Activated T-helper 1 cell treated with anti-CD3 and anti-CD28 coated beads, Interleukin-12 subunit alpha, Interleukin-12 subunit beta, Interleukin-2, Interleukin-4 antibody, amounts not matched to agents 30 ng/mL and 10 ng/mL and 1 ng/mL, durations not matched to agents 14 hours and 24 hours and 36 hours (primary cell): ENCODE measurements around the gene GYPA. TPM values are rescaled to one million over a fixed set of nuclear protein-coding genes. Genes with fewer than 3 reads are reported as not detected.
"Not testable (repeated sequence)": the region's sequence is repeated elsewhere in the genome, so short reads cannot be mapped to it uniquely, and the experiment has no call there.

Experiments used
- DNase-seq: peaks from one replicate; pipeline ENCODE4 v3.0.0; 2021; ENCODE audit warnings: low spot score
- H3K27ac Mint-ChIP-seq: one replicate; pipeline ENCODE4 v1.8.0; 2021; ENCODE audit warnings: mild to moderate bottlenecking, mixed read lengths
- H3K27me3 Mint-ChIP-seq: one replicate; pipeline ENCODE4 v1.8.0; 2022; ENCODE audit warnings: mild to moderate bottlenecking, moderate library complexity, mixed read lengths; ENCODE audit not compliant: insufficient read depth
- H3K36me3 Mint-ChIP-seq: one replicate; pipeline ENCODE4 v1.8.0; 2021; ENCODE audit warnings: low read depth, mixed read lengths
- H3K4me1 Mint-ChIP-seq: one replicate; pipeline ENCODE4 v1.8.0; 2021; ENCODE audit warnings: low read depth, mixed read lengths
- H3K4me3 Mint-ChIP-seq: one replicate; pipeline ENCODE4 v1.8.0; 2021; ENCODE audit warnings: mild to moderate bottlenecking, moderate library complexity, mixed read lengths
- H3K9me3 Mint-ChIP-seq: one replicate; pipeline ENCODE4 v1.8.0; 2021; ENCODE audit warnings: mixed read lengths
- intact Hi-C: fragments of 100-400 bp; cut with micrococcal nuclease; formaldehyde crosslinking; loops from one replicate; pipeline ENCODE4 v1.15.1; 2024
- total RNA-seq: library from RNA; stranded (reverse); gene quantifications from 2 replicates; pipeline ENCODE4 v1.2.3, GENCODE V29; 2022

The GYPA gene
- total RNA-seq, 1 donor from 2014 or later, result not detected

GRCh38 chr4:144123269-144123668 lies 17.2 kb downstream of the GYPA start:
- H3K27ac Mint-ChIP-seq, H3K27me3 Mint-ChIP-seq, DNase-seq, H3K36me3 Mint-ChIP-seq, H3K4me3 Mint-ChIP-seq, H3K9me3 Mint-ChIP-seq, H3K4me1 Mint-ChIP-seq: not testable (repeated sequence)
- intact Hi-C loops, result loop anchor here (5.0 kb wide), 1 partner anchor 241 kb away; no protein-coding TSS in a partner anchor

- H3K4me3 Mint-ChIP-seq, H3K4me1 Mint-ChIP-seq, H3K27ac Mint-ChIP-seq, H3K9me3 Mint-ChIP-seq, H3K27me3 Mint-ChIP-seq, H3K36me3 Mint-ChIP-seq, DNase-seq: not testable (repeated sequence)
- intact Hi-C loops, result loop anchor here (5.0 kb wide), 1 partner anchor 237 kb away; no protein-coding TSS in a partner anchor
These were observed 20.8 kb downstream of the GYPA start for GRCh38 chr4:144119752-144120151.

- DNase-seq, result no peak
- no peaks in the 10 kb centered on the region for H3K36me3 Mint-ChIP-seq
- H3K27me3 Mint-ChIP-seq, result peaks cover 3% of the 10 kb centered on the region
- H3K9me3 Mint-ChIP-seq, result no peaks in the 10 kb centered on the region
- H3K27ac Mint-ChIP-seq, result no peak overlapping the region
- intact Hi-C loops, result no loop called here
- H3K4me3 Mint-ChIP-seq, result no peak overlapping the region
- H3K4me1 Mint-ChIP-seq, result no peaks in the 10 kb centered on the region
These were observed 25.0 kb downstream of the GYPA start for GRCh38 chr4:144115519-144115918.

- peaks cover 6% of the 10 kb centered on the region for H3K27me3 Mint-ChIP-seq
- no peak overlapping the region for H3K27ac Mint-ChIP-seq
- no peak overlapping the region for H3K4me3 Mint-ChIP-seq
- H3K9me3 Mint-ChIP-seq, result no peaks in the 10 kb centered on the region
- no peaks in the 10 kb centered on the region for H3K36me3 Mint-ChIP-seq
- intact Hi-C loops, result no loop called here
- no peaks in the 10 kb centered on the region for H3K4me1 Mint-ChIP-seq
- no peak for DNase-seq
These were observed 27.0 kb downstream of the GYPA start for GRCh38 chr4:144113546-144113945.

GRCh38 chr4:144104509-144105130 lies 35.9 kb downstream of the GYPA start:
- peaks cover 3% of the 10 kb centered on the region for H3K27me3 Mint-ChIP-seq
- no peaks in the 10 kb centered on the region for H3K36me3 Mint-ChIP-seq
- no peak overlapping the region for H3K4me3 Mint-ChIP-seq
- no peak for DNase-seq
- intact Hi-C loops, result no loop called here
- H3K27ac Mint-ChIP-seq, result no peak overlapping the region
- H3K9me3 Mint-ChIP-seq, result no peaks in the 10 kb centered on the region
- H3K4me1 Mint-ChIP-seq, result no peaks in the 10 kb centered on the region

GRCh38 chr4:144097776-144098175 lies 42.7 kb downstream of the GYPA start:
- H3K4me3 Mint-ChIP-seq, H3K9me3 Mint-ChIP-seq, intact Hi-C loops, H3K4me1 Mint-ChIP-seq, H3K27ac Mint-ChIP-seq, DNase-seq, H3K27me3 Mint-ChIP-seq, H3K36me3 Mint-ChIP-seq: not testable (repeated sequence)

- intact Hi-C loops, H3K27ac Mint-ChIP-seq, DNase-seq, H3K4me1 Mint-ChIP-seq, H3K27me3 Mint-ChIP-seq, H3K36me3 Mint-ChIP-seq, H3K4me3 Mint-ChIP-seq, H3K9me3 Mint-ChIP-seq: not testable (repeated sequence)
These were observed 46.5 kb downstream of the GYPA start for GRCh38 chr4:144093995-144094394.

- H3K4me1 Mint-ChIP-seq, H3K9me3 Mint-ChIP-seq, H3K27ac Mint-ChIP-seq, H3K27me3 Mint-ChIP-seq, H3K36me3 Mint-ChIP-seq, intact Hi-C loops, DNase-seq, H3K4me3 Mint-ChIP-seq: not testable (repeated sequence)
These were observed 49.3 kb downstream of the GYPA start for GRCh38 chr4:144091181-144091580.

- H3K4me1 Mint-ChIP-seq, result no peaks in the 10 kb centered on the region
- no peaks in the 10 kb centered on the region for H3K9me3 Mint-ChIP-seq
- DNase-seq, result no peak
- no peak overlapping the region for H3K4me3 Mint-ChIP-seq
- H3K27ac Mint-ChIP-seq, result no peak overlapping the region
- no peaks in the 10 kb centered on the region for H3K36me3 Mint-ChIP-seq
- intact Hi-C loops, result no loop called here
- no peaks in the 10 kb centered on the region for H3K27me3 Mint-ChIP-seq
These were observed 49.8 kb downstream of the GYPA start for GRCh38 chr4:144090744-144091143.

- intact Hi-C loops, DNase-seq, H3K9me3 Mint-ChIP-seq, H3K36me3 Mint-ChIP-seq, H3K27me3 Mint-ChIP-seq, H3K4me1 Mint-ChIP-seq, H3K27ac Mint-ChIP-seq, H3K4me3 Mint-ChIP-seq: not testable (repeated sequence)
These were observed 58.5 kb downstream of the GYPA start for GRCh38 chr4:144082053-144082452.

- H3K27me3 Mint-ChIP-seq, H3K27ac Mint-ChIP-seq, H3K4me1 Mint-ChIP-seq, intact Hi-C loops, H3K36me3 Mint-ChIP-seq, H3K9me3 Mint-ChIP-seq, H3K4me3 Mint-ChIP-seq, DNase-seq: not testable (repeated sequence)
These were observed 60.4 kb downstream of the GYPA start for GRCh38 chr4:144080135-144080534.

GRCh38 chr4:144078746-144079145 lies 61.8 kb downstream of the GYPA start:
- H3K4me1 Mint-ChIP-seq, H3K9me3 Mint-ChIP-seq, H3K36me3 Mint-ChIP-seq, intact Hi-C loops, H3K4me3 Mint-ChIP-seq, H3K27me3 Mint-ChIP-seq, DNase-seq, H3K27ac Mint-ChIP-seq: not testable (repeated sequence)

- DNase-seq, H3K27me3 Mint-ChIP-seq, intact Hi-C loops, H3K4me3 Mint-ChIP-seq, H3K27ac Mint-ChIP-seq, H3K36me3 Mint-ChIP-seq, H3K4me1 Mint-ChIP-seq: not testable (repeated sequence)
- H3K9me3 Mint-ChIP-seq, result peaks cover 21% of the 10 kb centered on the region
These were observed 79.0 kb downstream of the GYPA start for GRCh38 chr4:144061556-144061955.

- H3K4me3 Mint-ChIP-seq, H3K27me3 Mint-ChIP-seq, H3K36me3 Mint-ChIP-seq, DNase-seq, H3K4me1 Mint-ChIP-seq, intact Hi-C loops, H3K27ac Mint-ChIP-seq: not testable (repeated sequence)
- H3K9me3 Mint-ChIP-seq, result peaks cover 21% of the 10 kb centered on the region
These were observed 80.2 kb downstream of the GYPA start for GRCh38 chr4:144060234-144060859.
